Endothelial cell of umbilical vein (primary cell): ENCODE data around the gene AMT. TPM values are rescaled to one million over a fixed set of nuclear protein-coding genes. Genes with fewer than 3 reads are reported as not detected.

Source experiments
- BruUV-seq: library from RNA; stranded (reverse); fragments of 400-500 nt; replicated peaks from 2 replicates; lab custom pipeline; 2021; lab: Mats Ljungman, UMichigan
- CTCF ChIA-PET: fragments of 300-600, 350-600 bp; sonication (Branson Sonifier 250); formaldehyde crosslinking; loops from one replicate; lab custom pipeline; 2021; ENCODE audit warnings: antibody characterized with exemption, inconsistent platforms; lab: Charles Lee
- POLR2A ChIA-PET: fragments of 300-600, 350-600 bp; sonication (Branson Sonifier 250); formaldehyde crosslinking; loops from one replicate; lab custom pipeline; 2021; ENCODE audit warnings: antibody characterized with exemption, inconsistent platforms; lab: Charles Lee
- DNase-seq: peaks from one replicate; pipeline ENCODE4 v3.0.0-alpha.2; 2011; ENCODE audit warnings: low read depth, low spot score
- FAIRE-seq: peaks from 2 replicates; lab custom pipeline; 2011; peaks lifted over from hg19 to GRCh38; lab: Jason Lieb, UNC
- H2AFZ ChIP-seq: 2 replicates; pipeline ENCODE4 v1.6.0; 2012; ENCODE audit warnings: low read depth, low read length, control low read depth, inconsistent platforms
- H3K27ac ChIP-seq: 2 replicates; pipeline ENCODE4 v1.5.1; 2011; ENCODE audit warnings: low read depth, mild to moderate bottlenecking, control low read depth, low read length, moderate library complexity; ENCODE audit not compliant: insufficient read depth
- H3K27me3 ChIP-seq, 2 experiments: 2 replicates each; pipeline versions ENCODE4 v1.6.0 to v1.6.1; 2011; ENCODE audit warnings: low read length in 2 of 2, mixed read lengths in 1 of 2; ENCODE audit not compliant: control insufficient read depth in 2 of 2, insufficient read depth in 2 of 2
- H3K36me3 ChIP-seq, 2 experiments: 2 replicates in 1 of 2; 3 replicates in 1 of 2; pipeline ENCODE4 v1.5.1; 2011; ENCODE audit warnings: low read length in 2 of 2, mild to moderate bottlenecking in 1 of 2, moderate library complexity in 1 of 2; ENCODE audit not compliant: control insufficient read depth in 2 of 2, insufficient read depth in 2 of 2; ENCODE audit errors: extremely low read depth in 1 of 2
- H3K4me1 ChIP-seq: 3 replicates; pipeline ENCODE4 v1.5.1; 2011; ENCODE audit warnings: mild to moderate bottlenecking, low read length; ENCODE audit not compliant: control insufficient read depth, insufficient read depth; ENCODE audit errors: extremely low read depth
- H3K4me2 ChIP-seq: 2 replicates; pipeline ENCODE4 v1.6.1; 2011; ENCODE audit warnings: low read length, control low read depth, mixed read lengths; ENCODE audit not compliant: insufficient read depth
- H3K4me3 ChIP-seq, 3 experiments: fragments of 200-600 bp in 1 of 3; sonication (generic), shearing (Covaris generic) in 1 of 3; replicated peaks in 1 of 3; 2 replicates each; pipeline ENCODE4 v1.5.1; 2011 to 2016; ENCODE audit warnings: control low read depth in 3 of 3, low read length in 3 of 3, mild to moderate bottlenecking in 2 of 3, inconsistent platforms in 1 of 3, low read depth in 1 of 3, moderate library complexity in 1 of 3; ENCODE audit not compliant: insufficient read depth in 1 of 3
- H3K79me2 ChIP-seq: 2 replicates; pipeline ENCODE4 v1.6.0; 2012; ENCODE audit warnings: low read length, inconsistent platforms; ENCODE audit not compliant: control insufficient read depth, insufficient read depth
- H3K9ac ChIP-seq: replicated peaks from 2 replicates; pipeline ENCODE3; 2011; ENCODE audit warnings: low read length, control low read depth; ENCODE audit not compliant: insufficient read depth; ENCODE audit errors: extremely low read depth
- H3K9me1 ChIP-seq: replicated peaks from 3 replicates; pipeline ENCODE4 v1.6.0; 2011; ENCODE audit warnings: mild to moderate bottlenecking, low read length; ENCODE audit not compliant: control insufficient read depth, insufficient read depth; ENCODE audit errors: extremely low read depth
- H3K9me3 ChIP-seq: replicated peaks from 2 replicates; pipeline ENCODE4 v1.5.1; 2012; ENCODE audit warnings: low read length, inconsistent platforms; ENCODE audit not compliant: control insufficient read depth, insufficient read depth
- H4K20me1 ChIP-seq: replicated peaks from 2 replicates; pipeline ENCODE3; 2011; ENCODE audit warnings: mild to moderate bottlenecking, low read length; ENCODE audit not compliant: control insufficient read depth, insufficient read depth; ENCODE audit errors: extremely low read depth
- CTCF ChIP-seq, 2 donors: IDR thresholded peaks; 1 replicate in 1 of 2; 2 replicates in 1 of 2; pipeline ENCODE4 v1.5.1; 2011; ENCODE audit warnings: low read length in 2 of 2, mild to moderate bottlenecking in 2 of 2, moderate library complexity in 2 of 2, control low read depth in 1 of 2, inconsistent platforms in 1 of 2, low read depth in 1 of 2; ENCODE audit not compliant: insufficient read depth in 1 of 2; ENCODE audit errors: extremely low read depth in 1 of 2
- EZH2 ChIP-seq: IDR thresholded peaks from 2 replicates; pipeline ENCODE4 v1.6.1; 2012; ENCODE audit warnings: borderline replicate concordance, low read depth, mild to moderate bottlenecking, moderate library complexity, low read length, inconsistent platforms; ENCODE audit not compliant: severe bottlenecking
- FOS ChIP-seq: IDR thresholded peaks from 2 replicates; pipeline ENCODE4 v1.6.1; 2011; ENCODE audit warnings: mild to moderate bottlenecking, low read length, moderate library complexity, borderline replicate concordance; ENCODE audit not compliant: insufficient read depth
- GATA2 ChIP-seq: IDR thresholded peaks from 2 replicates; pipeline ENCODE4 v1.7.0; 2011; ENCODE audit warnings: low read depth, mild to moderate bottlenecking, moderate library complexity, mixed read lengths, low read length; ENCODE audit not compliant: insufficient read length, insufficient read depth
- JUN ChIP-seq: IDR thresholded peaks from 2 replicates; pipeline ENCODE4 v1.6.1; 2011; ENCODE audit warnings: borderline replicate concordance, low read depth; ENCODE audit not compliant: insufficient read length, insufficient read depth
- MYC ChIP-seq: IDR thresholded peaks from one replicate; pipeline ENCODE4 v1.6.1; 2011; ENCODE audit warnings: mild to moderate bottlenecking, low read depth, low read length
- POLR2A ChIP-seq: IDR thresholded peaks from 2 replicates; pipeline ENCODE4 v1.6.1; 2012; ENCODE audit warnings: low read depth, mild to moderate bottlenecking, control low read depth, low read length
- POLR2AphosphoS5 ChIP-seq: IDR thresholded peaks from 2 replicates; pipeline ENCODE4 v1.6.1; 2012; ENCODE audit warnings: low read depth, mild to moderate bottlenecking, control low read depth, low read length, moderate library complexity; ENCODE audit not compliant: insufficient read depth
- dilution Hi-C: fragments of 300-500 bp; cut with MboI; formaldehyde crosslinking; loops from one replicate; pipeline ENCODE4 v1.15.0; 2019; ENCODE audit warnings: low sequenced_read_pairs; ENCODE audit not compliant: extremely low pct_ligation_motif_present
- intact Hi-C: fragments of 100-400 bp; cut with micrococcal nuclease; formaldehyde crosslinking; loops from one replicate; pipeline ENCODE4 v1.10.0; 2022
- polyA plus RNA-seq, 4 experiments: library from polyadenylated mRNA; depleted of rRNA in 3 of 4; stranded (reverse) in 3 of 4; unstranded in 1 of 4; fragments of >200 nt; gene quantifications; 2 replicates each; pipeline versions ENCODE4 v1.2.1 to v1.2.3, GENCODE V29; 2011 to 2012; ENCODE audit warnings: missing spikeins in 1 of 4
- total RNA-seq: library from RNA; stranded (reverse); gene quantifications from 2 replicates; pipeline ENCODE4 v1.2.3, GENCODE V29; 2021
- TF ChIP-seq, protein P1 (sequence below): IDR thresholded peaks from 2 replicates; pipeline ENCODE4 v1.6.1; 2011; ENCODE audit not compliant: insufficient read depth, insufficient read length

The AMT gene
- total and polyA plus RNA-seq, 2 donors (not counting 3 experiments of a cell fraction or from before 2014, with no cell fraction given) = 4.4 to 9.0 TPM

- Histone ChIP-seq H2AFZ (no peak overlapping the region), H3K4me1 (peaks cover 14% of the 10 kb centered on the region), H3K9me3 (no peaks in the 10 kb centered on the region), H3K9me1 (no peaks in the 10 kb centered on the region), H3K27ac (no peak overlapping the region), H3K36me3 (no peaks in the 10 kb centered on the region), H3K4me2 (no peak overlapping the region), H4K20me1 (no peaks in the 10 kb centered on the region), H3K79me2 (peaks cover 3% of the 10 kb centered on the region), H3K27me3 (no peaks in the 10 kb centered on the region), H3K9ac (no peak overlapping the region), H3K4me3 (no peak overlapping the region)
- dilution Hi-C loops = no loop called here
- POLR2A ChIA-PET = no interaction called here
- CTCF ChIA-PET = interaction anchor here (1.1 to 1.2 kb wide), 2 partner anchors 9 to 17 kb away, joined by 3 to 5 read pairs; no protein-coding TSS in a partner anchor
- BruUV-seq = no TSS peak
- no peak for FAIRE-seq
- intact Hi-C loops = no loop called here
- TF ChIP-seq MYC (no peak), GATA2 (no peak), FOS (no peak), POLR2AphosphoS5 (no peak), POLR2A (no peak), EZH2 (no peak), CTCF (IDR thresholded peaks at IDR 0.05; ENCODE audit: extremely low read depth in 1 of 2, insufficient read depth in 1 of 2, low read depth in 1 of 2, low read length in 2 of 2) (no peak), JUN (no peak)
- TF ChIP-seq, protein P1, sequence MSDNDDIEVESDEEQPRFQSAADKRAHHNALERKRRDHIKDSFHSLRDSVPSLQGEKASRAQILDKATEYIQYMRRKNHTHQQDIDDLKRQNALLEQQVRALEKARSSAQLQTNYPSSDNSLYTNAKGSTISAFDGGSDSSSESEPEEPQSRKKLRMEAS = no peak
- DNase-seq = no peak
Observed at GRCh38 chr3:49466085-49466484, 43.8 kb upstream of the AMT start.
